Endometrial microvascular endothelial cells (primary cell): ENCODE data around the gene TSR1. TPM values are rescaled to one million over a fixed set of nuclear protein-coding genes. Genes with fewer than 3 reads are reported as not detected.

Experiments
- in situ Hi-C: cut with HindIII; loops from 2 replicates; pipeline ENCODE4 v1.10.0; 2017; ENCODE audit warnings: low sequenced_read_pairs, low pct_unique_long_range_greater_than_20kb; ENCODE audit errors: inconsistent ontology term
- total RNA-seq: library from RNA; depleted of rRNA; stranded (reverse); fragments of >200 nt; gene quantifications from one replicate; pipeline ENCODE4 v1.2.3, GENCODE V29; 2015; ENCODE audit errors: inconsistent ontology term

The TSR1 gene
- total RNA-seq, 1 donor from 2014 or later, result 84.2 TPM

DNA sequence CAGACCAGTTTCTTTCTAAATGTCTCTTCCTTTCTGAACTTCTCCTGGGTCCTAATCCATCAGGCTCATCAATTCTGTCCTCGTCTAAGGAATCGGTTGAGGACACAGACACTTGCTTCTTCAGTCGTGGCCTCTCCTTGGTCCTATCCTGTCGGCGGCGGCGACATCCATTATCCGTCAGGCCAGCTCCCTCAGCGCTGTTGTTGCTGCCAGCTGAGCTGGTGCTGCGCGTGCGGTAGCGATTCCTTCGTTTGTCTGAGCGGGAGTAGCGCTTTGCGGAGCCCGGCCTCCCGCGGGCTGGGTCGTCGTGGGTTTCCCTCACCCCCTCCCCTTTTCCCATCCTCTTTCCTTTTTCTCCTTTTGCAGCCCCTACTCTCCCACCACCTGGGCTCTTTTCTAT, 36.5 kb downstream of the TSR1 start:
- in situ Hi-C loops, result no loop called here

- in situ Hi-C loops, result no loop called here
Observed at GRCh38 chr17:2299136-2299535, 37.1 kb downstream of the TSR1 start.

DNA sequence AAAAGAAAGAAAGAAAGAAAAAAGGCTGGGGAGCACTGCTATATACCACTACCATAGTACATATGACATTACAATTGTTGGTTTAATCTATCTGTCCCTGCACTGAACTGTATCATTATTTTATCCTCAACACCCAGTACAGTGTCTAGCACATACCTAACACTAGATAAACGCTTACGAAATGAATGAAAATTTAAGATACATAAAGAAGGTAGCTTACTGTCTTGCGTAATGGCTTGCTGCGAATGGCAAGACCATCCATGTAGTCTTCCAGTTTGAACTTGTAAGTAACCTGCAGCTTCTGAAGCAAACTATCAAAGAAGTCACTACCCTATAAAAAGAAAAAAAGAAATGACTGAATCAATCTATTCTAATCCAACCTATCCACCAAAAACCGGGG, 39.2 kb downstream of the TSR1 start:
- in situ Hi-C loops, result no loop called here

GRCh38 chr17:2295575-2295974, 40.7 kb downstream of the TSR1 start:
- in situ Hi-C loops, result no loop called here

GRCh38 chr17:2292100-2292499, 44.2 kb downstream of the TSR1 start:
- in situ Hi-C loops, result no loop called here

- in situ Hi-C loops, result no loop called here
Observed at GRCh38 chr17:2289878-2290478, 46.3 kb downstream of the TSR1 start.

- in situ Hi-C loops, result no loop called here
Observed at GRCh38 chr17:2283302-2283701, 53.0 kb downstream of the TSR1 start.

GRCh38 chr17:2282297-2282873, 53.9 kb downstream of the TSR1 start:
- in situ Hi-C loops, result no loop called here

GRCh38 chr17:2279707-2280106, 56.5 kb downstream of the TSR1 start:
- in situ Hi-C loops, result no loop called here

DNA sequence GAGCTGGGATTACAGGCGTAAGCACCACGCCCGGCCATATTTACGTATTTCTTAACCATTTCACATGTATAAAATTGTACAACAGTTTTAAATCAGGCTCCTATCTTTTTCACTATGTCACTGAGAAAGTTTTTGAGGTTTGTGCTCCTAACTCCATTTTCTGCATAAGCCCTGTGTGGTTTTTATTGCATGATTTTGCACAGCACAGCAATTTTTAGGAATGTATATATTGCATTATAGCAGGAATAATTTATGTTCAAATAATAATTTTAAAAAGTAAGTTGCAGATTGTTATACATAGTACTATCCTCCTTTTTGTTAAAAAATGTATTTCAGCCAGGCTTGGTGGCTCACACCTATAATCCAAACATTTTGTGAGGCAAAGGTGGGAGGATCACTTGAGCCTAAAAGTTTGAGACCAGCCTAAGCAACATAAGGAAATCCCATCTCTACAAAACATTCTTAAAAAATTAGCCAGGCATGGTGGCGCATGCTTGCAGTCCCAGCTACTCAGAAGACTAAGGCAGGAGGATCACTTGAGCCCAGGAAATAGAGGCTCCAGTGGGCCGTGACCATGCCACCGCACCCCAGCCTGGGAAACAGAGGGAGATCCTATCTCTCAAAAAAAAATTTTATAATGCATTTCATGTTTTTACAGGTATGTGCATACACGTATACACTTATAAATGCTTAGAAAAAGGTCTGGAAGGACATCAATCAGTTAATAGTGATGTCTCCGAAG, 58.7 kb downstream of the TSR1 start:
- in situ Hi-C loops, result no loop called here

DNA sequence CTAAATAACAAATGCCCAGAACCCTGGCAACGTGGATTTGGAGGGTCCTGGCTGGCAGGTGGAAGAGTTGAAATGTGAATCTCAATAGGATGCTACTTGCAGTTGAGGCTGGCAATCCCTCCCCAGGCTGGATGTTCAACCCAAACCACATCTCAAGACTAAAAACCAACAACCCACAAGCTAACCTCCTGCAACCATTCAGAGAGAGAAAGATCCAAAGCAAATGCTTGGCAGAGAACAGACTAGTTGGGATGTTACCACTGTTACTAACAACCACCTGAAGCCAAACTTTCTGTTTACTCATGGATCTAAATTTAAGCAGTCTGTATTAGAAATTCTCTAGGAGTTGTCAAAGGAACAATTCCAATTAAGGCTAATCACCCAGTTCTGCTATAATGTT, 60.5 kb downstream of the TSR1 start:
- in situ Hi-C loops, result no loop called here

DNA sequence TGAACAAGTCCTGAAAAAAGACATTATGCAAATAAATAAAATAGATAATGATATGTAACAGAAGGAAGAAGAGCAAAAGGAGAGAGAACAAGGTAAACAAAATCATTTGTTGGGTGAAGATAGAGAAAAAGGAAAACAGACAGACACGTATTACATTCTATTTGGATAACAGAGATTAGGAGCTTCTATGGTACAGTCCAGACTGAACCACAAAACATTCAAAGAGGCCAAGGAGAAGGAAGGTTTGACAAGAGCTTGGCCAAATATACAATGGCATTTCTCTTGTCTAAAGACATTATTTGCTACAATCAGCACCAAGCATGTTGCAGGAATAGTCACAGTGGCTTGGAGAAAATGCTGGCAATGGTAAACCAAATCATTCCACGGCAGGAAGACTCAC, 61.8 kb downstream of the TSR1 start:
- in situ Hi-C loops, result no loop called here

Other genes with a start within 250 kb of the TSR1 start
- gene SMG6, start 32.7 kb downstream of the TSR1 start, total RNA-seq, result 67.2 TPM
- gene SRR, start 32.5 kb downstream of the TSR1 start, total RNA-seq, result 23.3 TPM
- gene SGSM2, start 1.0 kb upstream of the TSR1 start, total RNA-seq, result 34.8 TPM
- gene MNT, start 64.6 kb upstream of the TSR1 start, total RNA-seq, result 4.5 TPM
- 26.0 TPM for gene METTL16, start 175.4 kb upstream of the TSR1 start, total RNA-seq